Heart left ventricle (tissue), 13 donors: ENCODE measurements around the gene PRKG1.

Source experiments
- CTCF ChIP-seq, 12 donors: fragments of 200-600 bp; sonication (generic) in 4 of 12; IDR thresholded peaks; one replicate each; pipeline versions ENCODE4 v1.5.0 to v1.8.0; 2018 to 2022; ENCODE audit warnings: antibody characterized with exemption in 12 of 12, mild to moderate bottlenecking in 5 of 12
- POLR2A ChIP-seq, 2 donors: fragments of 450-650 bp; IDR thresholded peaks; one replicate each; pipeline ENCODE4 v1.6.1; 2017; ENCODE audit warnings: antibody characterized with exemption in 2 of 2, mild to moderate bottlenecking in 2 of 2, moderate library complexity in 2 of 2
- donor health status: ischemic (EF 13 %, LVEDD 7.1; RV severe dilation, severe dysfunction).
- donor health status: DM: no; HTN: yes; CAD: no.
- donor health status: DM: no; HTN: no; CAD: no.
- donor health status: ischemic (EF 25% LVEDD 6.9; RV normal size, moderate dysfunction).
- donor health status: ischemic (EF 25% LVEDD 5.7; RV mildly dilated, moderate dysfunction).
- donor health status: ischemic (EF 35%, LVEDD 5.7; RV mildly dilated, moderate dysfunction).
- donor health status: nonischemic (EF 11% LVEDD 7.7; RV severe dilation, severe dysfunction).
- donor health status: DM: yes; HTN: yes; CAD: no.
- donor health status: PGD.
- donor health status: ischemic (EF 29% LVEDD 5.4; RV normal size, mild dysfunction).
- donor health status: nonischemic (EF 23%, LVEDD 6.1; RV moderate dilation, normal function).

- TF ChIP-seq CTCF (IDR thresholded peaks at IDR 0.05) = no peak
- no peak for TF ChIP-seq POLR2A (IDR thresholded peaks at IDR 0.05)
Measured at GRCh38 chr10:51905032-51905431, 830.7 kb downstream of the PRKG1 start.
